HL-60 (cell line): ENCODE results near the gene PITPNC1.

Experiments
- TF ChIP-seq, protein P1 (sequence below): IDR thresholded peaks from one replicate; pipeline ENCODE4 v1.5.1; 2011; ENCODE audit warnings: low read length, control low read depth, inconsistent platforms; ENCODE audit not compliant: insufficient read depth
- TF ChIP-seq, protein P2 (sequence below): IDR thresholded peaks from 2 replicates; pipeline ENCODE4 v1.6.1; 2012; ENCODE audit warnings: low read depth; ENCODE audit not compliant: insufficient replicate concordance

DNA sequence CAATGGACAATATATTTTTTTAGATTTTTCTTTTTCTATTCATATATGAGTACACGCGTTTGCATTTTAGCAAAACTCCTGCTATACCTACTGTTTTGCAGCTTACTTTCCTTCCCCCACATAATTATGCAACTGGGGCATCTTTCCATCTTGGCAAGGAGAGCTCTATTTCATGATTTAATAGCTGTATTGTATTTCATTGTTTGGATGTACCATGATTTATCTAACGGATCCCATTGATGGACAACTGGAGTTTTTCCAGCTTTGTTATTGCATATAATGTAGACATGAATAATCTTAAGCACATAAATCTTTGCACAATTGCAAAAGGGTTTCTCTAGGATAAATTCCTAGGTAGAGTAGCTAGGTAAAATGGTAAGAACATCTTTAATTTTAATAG, 133.9 kb downstream of the PITPNC1 start:
- TF ChIP-seq, protein P1, sequence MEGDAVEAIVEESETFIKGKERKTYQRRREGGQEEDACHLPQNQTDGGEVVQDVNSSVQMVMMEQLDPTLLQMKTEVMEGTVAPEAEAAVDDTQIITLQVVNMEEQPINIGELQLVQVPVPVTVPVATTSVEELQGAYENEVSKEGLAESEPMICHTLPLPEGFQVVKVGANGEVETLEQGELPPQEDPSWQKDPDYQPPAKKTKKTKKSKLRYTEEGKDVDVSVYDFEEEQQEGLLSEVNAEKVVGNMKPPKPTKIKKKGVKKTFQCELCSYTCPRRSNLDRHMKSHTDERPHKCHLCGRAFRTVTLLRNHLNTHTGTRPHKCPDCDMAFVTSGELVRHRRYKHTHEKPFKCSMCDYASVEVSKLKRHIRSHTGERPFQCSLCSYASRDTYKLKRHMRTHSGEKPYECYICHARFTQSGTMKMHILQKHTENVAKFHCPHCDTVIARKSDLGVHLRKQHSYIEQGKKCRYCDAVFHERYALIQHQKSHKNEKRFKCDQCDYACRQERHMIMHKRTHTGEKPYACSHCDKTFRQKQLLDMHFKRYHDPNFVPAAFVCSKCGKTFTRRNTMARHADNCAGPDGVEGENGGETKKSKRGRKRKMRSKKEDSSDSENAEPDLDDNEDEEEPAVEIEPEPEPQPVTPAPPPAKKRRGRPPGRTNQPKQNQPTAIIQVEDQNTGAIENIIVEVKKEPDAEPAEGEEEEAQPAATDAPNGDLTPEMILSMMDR = no peak
- TF ChIP-seq, protein P2, sequence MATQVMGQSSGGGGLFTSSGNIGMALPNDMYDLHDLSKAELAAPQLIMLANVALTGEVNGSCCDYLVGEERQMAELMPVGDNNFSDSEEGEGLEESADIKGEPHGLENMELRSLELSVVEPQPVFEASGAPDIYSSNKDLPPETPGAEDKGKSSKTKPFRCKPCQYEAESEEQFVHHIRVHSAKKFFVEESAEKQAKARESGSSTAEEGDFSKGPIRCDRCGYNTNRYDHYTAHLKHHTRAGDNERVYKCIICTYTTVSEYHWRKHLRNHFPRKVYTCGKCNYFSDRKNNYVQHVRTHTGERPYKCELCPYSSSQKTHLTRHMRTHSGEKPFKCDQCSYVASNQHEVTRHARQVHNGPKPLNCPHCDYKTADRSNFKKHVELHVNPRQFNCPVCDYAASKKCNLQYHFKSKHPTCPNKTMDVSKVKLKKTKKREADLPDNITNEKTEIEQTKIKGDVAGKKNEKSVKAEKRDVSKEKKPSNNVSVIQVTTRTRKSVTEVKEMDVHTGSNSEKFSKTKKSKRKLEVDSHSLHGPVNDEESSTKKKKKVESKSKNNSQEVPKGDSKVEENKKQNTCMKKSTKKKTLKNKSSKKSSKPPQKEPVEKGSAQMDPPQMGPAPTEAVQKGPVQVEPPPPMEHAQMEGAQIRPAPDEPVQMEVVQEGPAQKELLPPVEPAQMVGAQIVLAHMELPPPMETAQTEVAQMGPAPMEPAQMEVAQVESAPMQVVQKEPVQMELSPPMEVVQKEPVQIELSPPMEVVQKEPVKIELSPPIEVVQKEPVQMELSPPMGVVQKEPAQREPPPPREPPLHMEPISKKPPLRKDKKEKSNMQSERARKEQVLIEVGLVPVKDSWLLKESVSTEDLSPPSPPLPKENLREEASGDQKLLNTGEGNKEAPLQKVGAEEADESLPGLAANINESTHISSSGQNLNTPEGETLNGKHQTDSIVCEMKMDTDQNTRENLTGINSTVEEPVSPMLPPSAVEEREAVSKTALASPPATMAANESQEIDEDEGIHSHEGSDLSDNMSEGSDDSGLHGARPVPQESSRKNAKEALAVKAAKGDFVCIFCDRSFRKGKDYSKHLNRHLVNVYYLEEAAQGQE = no peak
